Measurements from ENCODE around the gene UCN2. TPM values are rescaled to one million over a fixed set of nuclear protein-coding genes. Genes with fewer than 3 reads are reported as not detected.

The UCN2 gene
- total and polyA plus RNA-seq, 9 of the 15 experiments (the other 6 are each of a cell fraction or from before 2014, with no cell fraction given): 0.08 to 0.11 TPM; not detected in 7

GRCh38 chr3:48532977-48533337, 30.6 kb downstream of the UCN2 start:
- no peaks in the 10 kb centered on the region for H3K9me3 ChIP-seq (replicated peaks; ENCODE audit: control insufficient read depth, insufficient read depth, low read depth, low read length)
- H3K27me3 ChIP-seq (ENCODE audit: control insufficient read depth in 2 of 2, insufficient read depth in 2 of 2, low read length in 2 of 2): no peaks in the 10 kb centered on the region
- H3K4me3 ChIP-seq: no peak overlapping the region
- no peak overlapping the region for H2AFZ ChIP-seq (ENCODE audit: low read depth, low read length)
- no TSS peak for BruUV-seq (replicated peaks)
- peaks cover 66% of the 10 kb centered on the region for H3K36me3 ChIP-seq (ENCODE audit: control insufficient read depth, insufficient read depth, low read length)
- FAIRE-seq: no peak
- no peak overlapping the region for H3K27ac ChIP-seq (ENCODE audit: extremely low read depth, low read depth, low read length)
- intact Hi-C loops (cut with micrococcal nuclease) (no loop called here), in situ Hi-C loops (cut with MboI) (no loop called here)
- no peak for TF ChIP-seq ZNF354B (CRISPR knock-in tag; IDR thresholded peaks at IDR 0.05)
- TF ChIP-seq GTF2A2 (tag; IDR thresholded peaks at IDR 0.05): no peak
- TF ChIP-seq, protein P1, sequence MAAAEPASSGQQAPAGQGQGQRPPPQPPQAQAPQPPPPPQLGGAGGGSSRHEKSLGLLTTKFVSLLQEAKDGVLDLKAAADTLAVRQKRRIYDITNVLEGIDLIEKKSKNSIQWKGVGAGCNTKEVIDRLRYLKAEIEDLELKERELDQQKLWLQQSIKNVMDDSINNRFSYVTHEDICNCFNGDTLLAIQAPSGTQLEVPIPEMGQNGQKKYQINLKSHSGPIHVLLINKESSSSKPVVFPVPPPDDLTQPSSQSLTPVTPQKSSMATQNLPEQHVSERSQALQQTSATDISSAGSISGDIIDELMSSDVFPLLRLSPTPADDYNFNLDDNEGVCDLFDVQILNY (CRISPR knock-in tag; IDR thresholded peaks at IDR 0.05): no peak
- TF ChIP-seq, protein P2, sequence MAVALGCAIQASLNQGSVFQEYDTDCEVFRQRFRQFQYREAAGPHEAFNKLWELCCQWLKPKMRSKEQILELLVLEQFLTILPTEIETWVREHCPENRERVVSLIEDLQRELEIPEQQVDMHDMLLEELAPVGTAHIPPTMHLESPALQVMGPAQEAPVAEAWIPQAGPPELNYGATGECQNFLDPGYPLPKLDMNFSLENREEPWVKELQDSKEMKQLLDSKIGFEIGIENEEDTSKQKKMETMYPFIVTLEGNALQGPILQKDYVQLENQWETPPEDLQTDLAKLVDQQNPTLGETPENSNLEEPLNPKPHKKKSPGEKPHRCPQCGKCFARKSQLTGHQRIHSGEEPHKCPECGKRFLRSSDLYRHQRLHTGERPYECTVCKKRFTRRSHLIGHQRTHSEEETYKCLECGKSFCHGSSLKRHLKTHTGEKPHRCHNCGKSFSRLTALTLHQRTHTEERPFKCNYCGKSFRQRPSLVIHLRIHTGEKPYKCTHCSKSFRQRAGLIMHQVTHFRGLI (CRISPR knock-in tag; IDR thresholded peaks at IDR 0.05): no peak
- TF ChIP-seq ZNF121 (CRISPR knock-in tag; conservative IDR thresholded peaks at IDR 0.05): peak; percentile 52; the same call in 1 of the 2 replicates
- no peak for TF ChIP-seq RBM14 (IDR thresholded peaks at IDR 0.05; ENCODE audit: borderline replicate concordance, insufficient read depth, low read depth, low read length)
- no peaks in the 10 kb centered on the region for H3K79me2 ChIP-seq (ENCODE audit: control insufficient read depth, insufficient read depth, low read length)
- WGBS (ENCODE audit: insufficient coverage, low coverage, missing lambda C conversion rate): 61% methylated on average over 2 of the region's 2 CpGs
- DNase-seq (ENCODE audit: extremely low read depth in 1 of 4, low spot score in 3 of 4): no peak
- no peak overlapping the region for H3K9ac ChIP-seq (ENCODE audit: insufficient read depth in 1 of 2, low read depth in 2 of 2, low read length in 2 of 2)
- H3K4me2 ChIP-seq (ENCODE audit: insufficient read depth, low read length): no peak overlapping the region
- CTCF ChIA-PET (ENCODE audit: low intra/inter-chr PET ratio): interaction anchor here (0.6 kb wide), 1 partner anchor 268 kb away, joined by 3 read pairs; no protein-coding TSS in a partner anchor
- POLR2A ChIA-PET: no interaction called here
- ATAC-seq: no peak
- H3K4me1 ChIP-seq (replicated peaks in 1 of 2; ENCODE audit: control insufficient read depth in 2 of 2, insufficient read depth in 2 of 2, low read length in 2 of 2): no peaks in the 10 kb centered on the region
- peaks cover 4% of the 10 kb centered on the region for H3K9me1 ChIP-seq (ENCODE audit: control insufficient read depth, insufficient read depth, low read length)
- no peaks in the 10 kb centered on the region for H4K20me1 ChIP-seq (replicated peaks; ENCODE audit: control insufficient read depth, insufficient read depth, low read length)

Measured in K562 (cell line).